HL-60 (cell line): ENCODE data around the gene PLA2G6.

Source experiments
- DNase-seq, 2 experiments: peaks; one replicate each; pipeline ENCODE4 v3.0.0-alpha.2; 2010 to 2020; ENCODE audit warnings: low read depth in 1 of 2, low spot score in 1 of 2
- H3K27ac ChIP-seq: fragments of 250-450 bp; sonication (Bioruptor Pico); replicated peaks from 2 replicates; pipeline ENCODE4 v1.5.1; 2020; ENCODE audit warnings: mild to moderate bottlenecking, moderate library complexity
- H3K27me3 ChIP-seq: fragments of 250-450 bp; sonication (Bioruptor Pico); 2 replicates; pipeline ENCODE4 v1.5.1; 2021; ENCODE audit warnings: mild to moderate bottlenecking, moderate library complexity; ENCODE audit not compliant: insufficient read depth, poor library complexity, severe bottlenecking
- H3K4me3 ChIP-seq: replicated peaks from 2 replicates; pipeline ENCODE4 v1.5.1; 2011; ENCODE audit warnings: mild to moderate bottlenecking, control low read depth, low read length; ENCODE audit not compliant: insufficient read depth
- CTCF ChIP-seq: IDR thresholded peaks from one replicate; pipeline ENCODE4 v1.5.1; 2011; ENCODE audit warnings: low read length, control low read depth, inconsistent platforms; ENCODE audit not compliant: insufficient read depth
- GABPA ChIP-seq: IDR thresholded peaks from 2 replicates; pipeline ENCODE4 v1.6.1; 2012; ENCODE audit warnings: low read depth
- POLR2AphosphoS5 ChIP-seq: IDR thresholded peaks from 2 replicates; pipeline ENCODE4 v1.6.1; 2012; ENCODE audit warnings: low read depth
- REST ChIP-seq: IDR thresholded peaks from 2 replicates; pipeline ENCODE4 v1.6.1; 2012; ENCODE audit warnings: low read depth; ENCODE audit not compliant: insufficient replicate concordance
- SPI1 ChIP-seq: IDR thresholded peaks from 2 replicates; pipeline ENCODE4 v1.6.1; 2012; ENCODE audit warnings: low read depth, mild to moderate bottlenecking, borderline replicate concordance

PLA2G6 gene

GRCh38 chr22:38086001-38086845 is 95.4 kb downstream of the PLA2G6 start:
- Histone ChIP-seq H3K4me3 (no peak overlapping the region), H3K27ac (no peak overlapping the region), H3K27me3 (peaks cover 22% of the 10 kb centered on the region)
- TF ChIP-seq REST, result no peak
- TF ChIP-seq GABPA, result no peak
- no peak for TF ChIP-seq CTCF
- TF ChIP-seq SPI1, result no peak
- TF ChIP-seq POLR2AphosphoS5, result no peak
- no peak for DNase-seq

GRCh38 chr22:38085501-38085900 is 96.1 kb downstream of the PLA2G6 start:
- peaks cover 28% of the 10 kb centered on the region for H3K27me3 ChIP-seq
- TF ChIP-seq REST (no peak), GABPA (no peak), POLR2AphosphoS5 (no peak), CTCF (no peak), SPI1 (no peak)
- no peak for DNase-seq
- no peak overlapping the region for H3K4me3 ChIP-seq
- no peak overlapping the region for H3K27ac ChIP-seq

GRCh38 chr22:38085056-38085455 is 96.6 kb downstream of the PLA2G6 start:
- H3K4me3 ChIP-seq, result no peak overlapping the region
- no peak for DNase-seq
- no peak overlapping the region for H3K27ac ChIP-seq
- TF ChIP-seq GABPA, result no peak
- no peak for TF ChIP-seq CTCF
- TF ChIP-seq SPI1, result no peak
- TF ChIP-seq REST, result no peak
- TF ChIP-seq POLR2AphosphoS5, result no peak
- peaks cover 32% of the 10 kb centered on the region for H3K27me3 ChIP-seq
